GM21825 (cell line): Measurements from ENCODE around the gene GRIK5.

ENCODE experiments used
- ATAC-seq: cut with Tn5 transposase; IDR thresholded peaks from one replicate; pipeline ENCODE4 v1.9.1; 2021; ENCODE audit warnings: mild to moderate bottlenecking, moderate library complexity; ENCODE audit not compliant: unreplicated experiment

The GRIK5 gene

DNA sequence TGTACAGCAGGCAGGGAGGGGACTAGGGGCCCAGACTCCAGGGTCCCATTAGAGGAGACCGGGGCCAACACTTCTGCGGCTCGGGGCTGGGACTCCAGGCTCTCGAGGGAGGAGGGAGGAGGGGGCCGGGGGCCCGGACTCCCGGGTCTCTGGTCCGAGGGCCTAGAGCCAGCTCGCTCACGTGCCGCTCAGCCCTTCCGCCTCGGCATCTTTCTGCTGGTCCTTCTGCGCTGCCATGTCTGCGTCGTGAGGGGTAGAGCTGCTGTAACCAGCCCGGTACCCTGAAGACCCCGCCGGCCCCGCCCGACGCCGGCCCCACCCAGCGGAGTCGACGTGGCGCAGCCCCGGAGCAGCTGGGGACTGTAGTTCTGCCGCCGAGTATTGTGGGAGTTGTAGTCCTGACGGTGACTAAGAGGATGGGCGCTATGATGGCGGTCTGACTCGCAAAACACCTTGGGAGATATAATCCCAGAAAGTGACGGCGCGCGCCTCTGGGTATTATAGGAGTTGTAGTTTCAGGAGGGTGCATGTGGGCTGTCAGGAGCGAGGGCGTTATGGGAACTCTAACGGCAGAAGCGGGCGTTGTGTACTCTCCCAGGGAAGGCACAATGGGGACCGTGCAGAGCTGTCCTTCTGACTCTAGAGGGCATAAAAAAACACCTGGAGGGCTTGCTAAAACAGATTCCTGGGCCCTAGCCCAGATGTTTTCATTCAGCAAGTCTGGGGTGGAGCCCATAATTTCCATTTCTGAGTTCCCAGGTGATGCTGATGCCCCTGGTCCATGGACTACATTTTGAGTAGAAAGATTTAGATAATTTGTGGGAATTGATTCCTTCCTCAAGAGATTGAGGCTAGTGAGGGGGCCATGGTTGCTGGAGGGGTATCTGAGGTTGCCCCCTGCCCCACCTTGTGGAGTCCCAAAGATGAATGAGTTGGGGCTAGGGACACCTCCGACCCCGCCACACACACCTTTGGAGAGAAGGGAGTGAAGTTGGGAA lies 110.7 kb downstream of the GRIK5 start, which contains the start of gene RABAC1:
TSS of gene RABAC1 (minus strand) at position 266 of the 998 bp plus-strand sequence. CDS start at position 237, 29 bp downstream.
- peak; percentile 82 for ATAC-seq

DNA sequence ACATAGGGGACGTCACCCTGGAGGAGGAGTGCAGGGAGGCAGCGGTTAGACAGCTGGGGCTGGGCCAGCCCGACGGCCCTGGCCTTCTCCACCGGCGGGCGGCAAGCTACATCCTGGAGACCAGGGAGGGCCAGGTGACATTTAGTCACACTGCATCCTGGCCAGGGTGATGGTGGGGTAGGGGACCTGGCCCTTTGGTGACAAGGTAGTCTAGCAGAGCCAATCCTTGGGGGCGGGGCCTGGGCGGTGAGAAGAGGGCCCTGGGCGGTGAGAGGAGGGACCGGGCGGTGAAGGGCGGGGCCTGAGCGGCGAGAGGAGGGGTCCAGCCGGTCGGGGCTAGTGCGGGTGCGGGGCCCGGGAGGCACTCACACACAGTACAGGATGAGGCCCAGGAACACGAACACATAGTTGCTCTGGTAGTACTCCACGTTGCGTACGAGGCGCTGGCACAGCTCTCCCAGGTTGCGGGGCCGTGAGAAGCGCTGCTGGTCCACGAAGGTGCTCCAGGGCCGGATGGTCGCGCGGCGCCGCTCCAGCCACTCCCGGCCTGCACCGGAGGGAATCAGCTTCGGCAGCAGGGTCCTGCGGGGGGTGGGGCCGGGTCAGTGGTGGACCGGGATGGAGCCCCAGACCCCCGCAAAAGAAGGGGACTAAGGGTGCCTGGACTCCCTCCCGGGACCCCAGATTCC lies 111.5 kb downstream of the GRIK5 start:
- peak; percentile 40 for ATAC-seq

DNA sequence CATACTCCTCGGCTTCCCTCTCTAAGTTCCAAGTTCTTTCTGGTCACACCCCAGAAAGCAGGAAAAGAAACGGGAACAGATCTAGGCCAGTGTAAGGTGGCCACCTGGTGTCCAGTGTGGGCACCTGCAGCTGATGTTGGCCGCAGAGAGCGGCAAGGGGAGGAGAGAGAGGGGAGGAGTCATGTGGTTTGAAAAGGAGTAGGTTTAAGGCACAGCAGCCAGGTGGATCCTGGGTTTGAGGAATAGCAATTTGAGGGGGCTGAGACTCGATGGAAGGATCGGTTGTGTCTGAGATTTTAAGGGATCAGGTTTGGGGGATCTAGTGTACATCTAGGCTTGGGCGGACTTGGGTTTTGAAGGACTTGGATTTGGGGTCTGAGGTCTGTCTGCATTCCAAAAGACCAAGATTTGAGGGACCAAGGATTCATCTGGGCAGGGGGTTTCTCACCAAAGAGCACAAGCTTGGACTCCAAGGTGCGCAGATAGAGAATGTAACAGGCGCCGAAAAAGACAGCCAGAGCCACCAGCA lies 112.1 kb downstream of the GRIK5 start:
- ATAC-seq: no peak

DNA sequence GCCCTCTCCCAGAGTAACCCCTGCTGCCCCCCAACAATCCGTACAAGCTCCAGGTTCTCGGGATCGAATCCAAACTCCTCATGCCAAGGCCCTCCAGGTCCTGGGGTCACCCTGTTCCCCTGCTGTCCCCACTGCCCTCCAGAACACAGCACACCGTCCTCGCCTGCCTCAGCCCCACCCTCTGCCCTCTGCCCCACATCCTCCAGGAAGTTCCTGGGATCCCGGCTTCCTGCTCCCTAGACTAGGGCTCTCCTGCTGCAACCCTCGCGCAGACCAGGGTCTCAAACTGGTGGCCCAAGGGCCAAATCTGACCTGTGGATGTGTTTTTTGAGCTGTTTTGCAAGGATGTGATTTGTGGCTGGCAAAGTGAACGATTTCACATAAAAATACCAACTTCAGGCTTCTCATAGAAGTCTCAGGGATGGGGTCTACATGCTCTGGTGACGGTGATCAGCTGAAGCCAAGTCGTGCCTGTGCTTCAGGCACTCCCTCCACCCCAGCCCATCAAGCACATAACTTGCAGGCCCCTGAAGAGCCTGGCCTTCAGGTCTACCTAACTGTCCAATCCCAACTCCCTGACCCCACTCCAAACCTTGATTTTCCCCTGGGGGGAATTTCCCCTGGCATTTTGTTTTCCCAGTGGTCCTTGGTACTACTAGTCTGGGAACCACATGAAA lies 112.7 kb downstream of the GRIK5 start:
- no peak for ATAC-seq

DNA sequence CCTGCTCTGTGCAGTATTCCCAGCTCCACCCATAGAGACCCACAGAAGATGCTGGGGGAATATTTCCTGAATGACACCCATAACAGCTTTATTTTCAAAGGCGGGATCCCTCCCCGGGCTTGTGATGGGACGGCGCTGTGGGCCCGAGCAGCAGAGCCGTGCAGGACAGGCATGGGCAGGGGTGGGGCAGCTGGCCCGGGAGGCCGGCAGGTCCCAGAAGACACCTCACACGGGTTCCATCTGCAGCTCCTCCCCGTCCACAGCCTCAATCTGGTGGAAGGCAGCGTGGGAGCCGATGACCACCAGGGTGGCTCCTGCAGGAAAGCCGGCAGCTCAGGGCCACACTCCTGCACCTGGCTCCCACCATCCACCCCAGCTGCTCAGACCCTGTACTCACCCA lies 113.4 kb downstream of the GRIK5 start:
- no peak for ATAC-seq

DNA sequence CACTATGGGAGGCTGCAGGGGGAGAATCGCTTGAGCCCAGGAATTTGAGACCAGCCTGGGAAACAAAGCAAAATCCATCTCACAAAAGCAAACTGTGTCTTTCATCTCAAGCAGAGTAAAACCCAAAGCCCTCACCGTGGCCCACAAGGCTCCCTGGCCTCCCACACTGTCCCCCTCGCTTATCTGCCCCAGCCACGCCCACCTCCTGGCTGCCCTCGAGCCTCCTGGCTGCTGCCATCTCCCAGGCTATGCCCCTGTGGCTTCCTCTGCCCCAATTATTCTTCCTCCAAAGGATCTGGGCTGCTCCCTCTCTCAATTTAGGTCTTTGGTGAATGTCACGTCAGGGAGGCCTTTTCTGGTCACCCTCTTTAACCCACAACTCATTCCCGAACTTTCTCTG lies 114.5 kb downstream of the GRIK5 start:
- ATAC-seq: no peak

DNA sequence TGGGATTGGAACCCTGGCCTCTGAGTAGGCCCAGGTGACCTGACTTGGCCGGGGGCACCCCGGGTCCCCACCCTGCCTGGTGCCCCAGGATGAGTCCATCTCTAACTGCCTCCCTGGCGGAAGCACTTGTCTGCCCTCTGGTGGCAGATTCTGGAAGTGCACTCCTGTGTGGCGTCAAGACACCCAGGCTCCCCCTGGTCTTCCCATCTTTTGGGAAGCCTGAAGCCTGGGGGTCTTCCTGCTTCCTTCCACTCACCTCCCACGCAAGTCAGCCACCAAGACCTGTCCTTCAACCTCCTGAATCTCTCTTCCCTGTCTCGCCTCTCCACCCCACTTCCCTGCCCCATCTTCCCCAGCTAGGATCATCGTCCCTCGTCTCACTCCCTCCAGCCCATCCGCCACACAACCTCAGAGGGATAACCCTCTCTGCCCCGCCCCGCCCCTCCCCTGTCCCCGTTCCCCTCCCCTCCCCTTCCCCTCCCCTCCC lies 118.3 kb downstream of the GRIK5 start:
- no peak for ATAC-seq
